AG08395 (cell line): ENCODE results near the gene WDR70.
A peak's percentile ranks its signal among the peaks of the same experiment; 100 is the strongest.
"Not testable (repeated sequence)": the region's sequence is repeated elsewhere in the genome, so short reads cannot be mapped to it uniquely, and the experiment has no call there.

Experiments
- DNase-seq: peaks from one replicate; pipeline ENCODE4 v3.0.0; 2012; ENCODE audit warnings: mixed read lengths, low spot score

Gene WDR70

DNA sequence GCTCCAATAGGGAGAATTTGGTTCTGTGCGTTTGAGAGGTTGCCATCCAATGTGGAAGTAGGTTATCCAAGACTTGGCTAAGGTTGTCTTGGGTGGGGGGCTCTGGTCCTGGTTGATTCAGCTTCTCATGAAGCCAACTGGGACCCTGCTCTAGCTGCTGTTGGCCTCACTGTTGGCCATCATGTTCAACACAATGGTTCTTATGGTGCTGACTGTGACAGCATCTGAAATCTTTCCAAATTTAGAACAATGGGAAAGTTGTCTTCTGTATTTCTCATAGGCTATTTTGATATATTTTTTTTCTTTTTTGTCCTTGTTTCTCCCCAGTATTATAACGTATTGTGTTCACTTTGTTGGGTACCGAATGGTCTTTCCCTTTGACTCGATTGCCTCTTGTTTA lies 388.8 kb downstream of the WDR70 start:
- no peak for DNase-seq

DNA sequence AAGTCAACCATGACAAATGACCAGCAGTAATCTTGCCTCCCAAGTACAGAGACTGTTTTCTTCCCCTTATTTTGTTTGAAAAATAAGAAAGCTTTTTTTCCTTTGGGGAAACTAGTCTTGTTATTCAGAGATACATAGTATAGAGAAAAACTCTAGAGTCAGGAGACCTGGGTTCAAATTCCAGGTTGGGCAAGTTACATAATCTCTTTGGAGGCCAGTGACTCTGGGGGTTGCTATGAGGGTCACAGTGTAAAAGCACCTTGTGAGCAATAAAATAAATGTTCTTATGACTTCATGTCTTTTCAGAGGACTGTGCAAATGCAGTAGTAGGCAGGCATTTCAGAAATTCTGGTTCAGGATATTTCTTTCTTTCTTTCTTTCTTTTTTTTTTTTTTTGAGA lies 389.3 kb downstream of the WDR70 start:
- no peak for DNase-seq

DNA sequence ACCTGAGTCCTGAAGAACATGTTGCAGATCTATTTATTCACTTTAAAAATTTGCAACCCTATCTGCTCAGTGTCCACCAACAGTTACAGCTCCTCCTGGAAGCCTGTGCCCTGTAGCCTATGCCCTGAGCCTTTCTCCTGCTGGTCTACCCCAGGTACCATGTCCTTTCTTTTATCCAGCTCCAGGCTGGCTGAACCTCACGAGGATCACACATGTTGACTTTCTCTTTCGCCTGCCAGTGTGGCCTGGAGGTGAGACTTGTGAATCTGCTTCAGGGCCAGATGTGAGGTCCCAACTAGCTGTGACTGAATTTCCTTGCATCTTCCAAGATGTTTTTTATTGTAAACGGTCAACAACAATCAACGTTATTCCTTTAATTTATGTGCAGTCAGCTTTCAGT lies 390.0 kb downstream of the WDR70 start:
- DNase-seq, result no peak

DNA sequence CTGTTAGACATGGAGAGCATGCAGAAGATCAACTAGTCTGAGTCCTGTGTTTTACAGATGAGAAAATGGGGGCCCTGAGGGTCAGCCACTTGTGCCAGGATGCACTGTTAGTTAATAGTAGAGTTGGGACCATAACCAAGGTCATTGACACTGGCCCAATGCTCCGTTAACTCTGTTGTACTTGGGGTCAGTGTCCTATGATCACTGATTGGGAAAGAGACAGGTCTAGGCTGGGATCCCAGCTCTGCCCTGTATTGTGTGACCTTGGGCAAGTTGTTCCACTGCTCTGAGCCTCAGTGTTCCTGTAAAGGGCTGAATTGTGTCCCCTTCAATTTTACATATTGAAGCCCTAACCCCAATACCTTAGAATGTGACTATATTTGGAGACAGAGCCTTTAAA lies 390.7 kb downstream of the WDR70 start:
- DNase-seq, result no peak

DNA sequence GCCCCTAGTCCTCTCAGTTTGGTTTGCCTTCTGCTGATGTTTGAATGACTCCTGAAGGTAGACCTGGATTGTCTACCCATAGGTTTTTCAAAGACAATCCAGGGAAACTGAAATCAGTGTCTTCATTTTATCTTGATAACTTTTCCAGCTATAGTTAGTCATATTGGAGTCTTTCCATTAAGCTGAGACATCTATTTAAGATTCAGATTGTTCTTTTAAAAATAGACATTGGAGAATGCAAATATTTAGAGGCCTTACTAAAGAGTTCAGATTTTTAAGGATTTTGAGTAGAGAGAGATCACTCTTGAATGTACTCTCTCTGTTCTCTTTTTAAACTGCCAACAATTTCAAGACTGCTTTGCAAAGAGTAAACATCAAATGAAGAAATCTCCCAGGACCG lies 391.7 kb downstream of the WDR70 start:
- no peak for DNase-seq

DNA sequence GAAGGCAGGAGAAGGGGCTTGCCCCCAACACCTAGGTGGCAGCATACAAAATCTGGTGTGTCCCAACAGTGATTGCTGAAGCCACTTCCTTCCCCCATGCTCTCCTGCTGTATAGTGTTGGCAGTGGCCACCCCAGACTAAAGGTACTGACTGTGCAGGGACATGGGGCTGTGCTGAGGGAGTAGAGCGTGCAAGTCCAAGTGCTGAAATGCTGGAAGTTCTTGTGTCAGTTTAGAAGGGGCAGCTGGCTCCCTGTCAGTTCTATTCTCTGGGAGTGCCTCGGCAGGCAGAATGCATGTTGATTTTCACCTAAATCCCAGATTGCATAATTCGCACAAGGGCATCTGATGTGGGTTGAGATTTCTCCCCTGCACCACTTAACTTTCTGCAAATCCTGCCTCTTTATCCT lies 392.1 kb downstream of the WDR70 start:
- no peak for DNase-seq

DNA sequence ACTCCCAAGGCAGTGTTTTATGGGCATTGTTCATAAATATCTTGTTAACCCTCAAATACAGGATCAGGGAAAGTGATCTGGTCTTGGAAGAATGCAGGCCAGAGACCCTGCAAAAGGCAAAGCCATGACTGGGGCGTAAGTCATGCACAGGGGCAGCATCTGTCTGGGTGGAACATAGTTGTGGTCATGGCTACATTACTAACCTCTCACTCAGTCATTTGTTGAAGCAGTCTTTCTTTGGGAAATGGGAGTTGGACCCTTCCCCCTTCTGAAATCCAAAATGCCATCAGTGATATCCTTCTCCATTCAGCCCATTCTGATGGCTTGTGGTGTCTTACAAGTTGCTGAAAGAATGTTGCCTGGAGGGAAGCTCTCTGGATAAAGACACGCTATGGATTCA lies 392.6 kb downstream of the WDR70 start:
- peak; percentile 92 for DNase-seq

DNA sequence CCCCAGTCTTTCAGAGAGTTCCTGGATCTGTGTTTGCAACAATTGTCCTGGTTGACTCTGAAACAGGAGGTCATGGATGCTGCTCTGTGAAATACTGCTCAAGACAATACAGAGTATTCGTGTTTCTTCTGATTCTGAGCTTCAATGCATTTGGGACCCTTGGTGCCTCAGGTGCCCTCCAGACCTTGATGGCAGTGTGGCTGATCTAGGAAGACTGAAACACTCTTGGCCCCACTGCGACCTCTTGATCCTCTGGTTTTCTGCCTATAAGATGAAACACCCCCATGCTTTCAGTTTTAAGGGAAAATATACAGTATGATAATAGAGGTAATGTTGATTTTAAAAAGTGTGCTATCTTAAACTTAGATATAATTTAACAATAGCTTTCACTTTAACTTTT lies 393.1 kb downstream of the WDR70 start:
- DNase-seq, result no peak

DNA sequence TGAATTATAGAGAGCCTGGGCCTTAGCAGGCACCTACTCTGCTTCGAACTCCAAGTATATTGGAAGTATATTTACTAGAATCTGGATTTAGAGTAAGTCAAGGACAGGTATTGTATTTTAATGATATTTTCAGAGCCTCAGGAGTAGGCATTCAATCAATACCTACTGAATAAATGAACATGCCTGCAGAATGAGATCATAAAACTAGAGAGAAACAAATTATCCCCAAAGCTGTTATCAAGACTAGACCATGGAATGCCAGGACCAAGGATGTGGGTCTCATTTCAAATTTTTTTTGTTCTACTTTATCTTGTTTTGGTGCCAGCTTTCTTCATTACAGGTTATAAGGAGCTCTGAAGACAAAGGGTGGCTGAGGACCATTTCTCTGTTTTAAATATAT lies 394.7 kb downstream of the WDR70 start:
- DNase-seq, result no peak

DNA sequence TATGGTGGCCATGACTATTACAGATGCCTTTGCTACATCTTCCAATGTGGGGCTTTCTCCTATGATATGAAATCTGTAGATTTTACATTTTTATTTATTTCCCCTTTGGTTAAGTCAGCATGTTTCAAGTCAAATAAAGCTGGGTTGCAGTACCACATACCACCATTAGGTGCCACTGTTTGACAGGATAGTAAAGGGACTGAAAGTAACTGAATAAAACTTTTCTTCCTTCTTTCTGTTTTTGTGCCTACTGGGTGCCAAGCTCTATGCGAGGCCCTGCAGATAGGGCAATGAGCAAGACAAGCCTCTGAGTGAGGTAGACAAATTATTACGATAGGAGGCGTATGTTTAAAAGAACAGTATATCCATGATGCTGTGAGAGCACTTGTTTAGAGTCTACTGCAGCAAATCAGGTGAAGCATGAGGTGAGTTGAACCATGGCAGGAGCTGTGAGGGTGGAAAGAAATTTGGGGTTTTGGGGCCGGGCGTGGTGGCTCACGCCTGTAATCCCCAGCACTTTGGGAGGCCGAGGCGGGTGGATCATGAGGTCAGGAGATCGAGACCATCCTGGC lies 395.9 kb downstream of the WDR70 start:
- DNase-seq, result no peak

DNA sequence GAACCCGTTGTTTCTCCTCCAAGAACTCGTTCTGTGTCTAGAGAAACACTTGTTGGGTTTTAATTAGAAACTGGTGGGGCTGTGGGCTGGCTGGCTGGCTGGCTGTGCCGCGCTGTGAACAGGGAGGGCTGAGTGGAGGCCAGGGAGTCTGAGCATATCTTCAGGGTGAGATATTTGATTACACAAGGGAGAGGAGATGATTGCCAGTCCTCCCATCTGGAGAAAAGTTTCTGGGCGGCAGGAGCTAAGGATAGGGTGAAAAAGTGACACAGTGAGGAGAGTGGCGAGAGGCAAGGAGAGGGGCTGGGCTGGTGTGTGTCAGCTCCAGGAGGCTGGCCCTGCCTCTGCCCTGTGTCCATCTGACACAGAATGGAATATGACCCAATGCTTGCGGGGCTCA lies 397.7 kb downstream of the WDR70 start:
- DNase-seq, result peak; percentile 94

DNA sequence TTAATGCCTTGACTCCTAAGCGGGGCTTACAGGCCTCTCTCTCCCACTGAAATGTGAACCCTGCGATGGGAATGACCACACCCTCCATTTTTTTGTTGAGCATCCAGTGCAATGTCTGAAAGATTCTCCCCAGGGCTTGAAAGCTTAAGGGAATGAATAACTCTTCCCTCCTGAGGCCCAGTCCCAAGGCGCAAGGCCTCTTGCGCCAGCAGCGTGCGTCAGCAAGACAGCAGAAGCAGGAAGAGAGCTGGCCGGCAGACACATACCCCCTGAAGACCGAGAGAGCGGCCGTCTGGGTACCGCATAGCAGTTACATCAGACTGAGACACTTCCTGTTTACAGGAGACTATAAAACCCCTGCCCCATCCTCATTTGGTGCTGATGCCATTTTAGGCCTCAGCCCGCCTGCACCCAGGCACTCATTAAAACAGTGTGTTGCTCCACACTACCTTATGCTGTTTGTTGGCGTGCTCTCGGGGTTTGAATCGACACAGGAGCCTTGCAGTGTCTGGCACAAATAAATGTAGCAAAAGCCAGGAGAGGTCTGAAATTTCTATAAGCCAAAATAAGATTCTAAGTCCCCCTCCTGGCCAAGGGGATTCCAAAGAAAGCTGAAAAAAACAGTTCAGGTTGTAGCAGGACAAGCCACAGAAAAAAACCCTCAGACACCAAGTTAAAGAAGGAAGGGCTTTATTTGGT lies 398.5 kb downstream of the WDR70 start:
- DNase-seq, result no peak

DNA sequence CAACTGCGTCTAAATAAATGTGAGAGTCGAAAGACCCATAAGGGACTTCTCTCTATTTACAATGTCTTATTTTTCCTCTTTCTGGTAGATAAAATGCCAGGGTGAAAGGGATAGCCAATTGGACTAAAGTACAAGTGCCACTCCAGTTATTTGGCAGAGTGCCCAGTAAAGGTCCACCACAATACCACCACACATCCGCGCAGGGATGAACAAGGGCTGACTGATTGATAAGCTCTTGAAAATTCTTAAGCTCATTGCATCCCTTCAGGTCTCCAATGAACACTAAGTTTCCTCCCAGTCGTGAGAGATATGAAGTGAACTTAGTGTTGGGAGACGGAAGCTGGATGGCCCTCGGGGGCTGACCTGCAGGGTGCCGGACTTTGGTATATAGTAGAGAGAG lies 402.3 kb downstream of the WDR70 start:
- not testable (repeated sequence) for DNase-seq

DNA sequence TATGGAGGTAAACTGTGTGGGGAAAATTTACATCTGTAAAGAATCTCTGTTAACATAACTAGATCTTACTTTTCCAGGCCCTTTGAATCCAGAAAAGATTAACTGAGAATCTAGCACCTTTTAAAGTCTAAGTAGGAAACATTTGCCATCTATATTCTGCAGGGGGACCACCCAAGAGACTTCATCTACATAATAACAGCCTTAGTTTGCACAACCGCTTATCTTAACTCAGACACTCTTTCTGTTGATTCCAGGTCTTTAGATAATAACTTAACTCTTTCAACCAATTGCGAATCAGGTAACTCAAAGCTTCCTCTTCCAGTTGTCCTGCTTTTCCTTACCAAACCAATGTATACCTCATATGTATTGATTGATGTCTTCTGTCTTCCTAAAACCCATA lies 407.3 kb downstream of the WDR70 start:
- no peak for DNase-seq

DNA sequence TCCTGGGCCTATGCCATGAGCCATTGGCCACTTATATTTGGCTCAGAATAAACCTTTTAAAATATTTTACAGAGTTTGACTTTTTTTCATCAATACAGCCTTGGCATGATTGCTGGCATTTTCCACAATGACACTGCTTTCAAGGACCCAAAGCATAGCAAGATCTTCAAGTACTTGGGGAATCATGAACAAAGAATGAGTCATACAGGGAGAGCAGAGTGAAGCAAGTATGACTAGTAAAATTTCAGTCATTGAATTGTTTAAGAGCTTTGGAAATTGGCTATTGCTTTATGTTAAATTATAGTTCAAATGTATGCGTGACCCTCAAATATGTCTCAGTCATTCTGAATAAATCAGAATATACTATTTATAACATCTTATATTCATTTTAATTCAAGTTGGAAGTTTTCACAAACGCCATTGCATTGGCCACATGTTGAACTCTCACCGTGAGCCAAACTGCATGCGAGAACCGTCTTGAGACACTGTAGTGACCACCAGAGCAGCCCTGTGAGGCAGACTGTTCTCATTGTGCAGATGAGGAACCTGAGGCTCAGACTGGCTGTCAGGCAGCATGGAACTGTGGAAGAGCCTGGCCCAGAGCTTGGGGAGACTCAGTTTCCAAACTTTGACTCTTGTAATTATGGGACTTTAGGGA lies 407.9 kb downstream of the WDR70 start:
- peak; percentile 85 for DNase-seq

DNA sequence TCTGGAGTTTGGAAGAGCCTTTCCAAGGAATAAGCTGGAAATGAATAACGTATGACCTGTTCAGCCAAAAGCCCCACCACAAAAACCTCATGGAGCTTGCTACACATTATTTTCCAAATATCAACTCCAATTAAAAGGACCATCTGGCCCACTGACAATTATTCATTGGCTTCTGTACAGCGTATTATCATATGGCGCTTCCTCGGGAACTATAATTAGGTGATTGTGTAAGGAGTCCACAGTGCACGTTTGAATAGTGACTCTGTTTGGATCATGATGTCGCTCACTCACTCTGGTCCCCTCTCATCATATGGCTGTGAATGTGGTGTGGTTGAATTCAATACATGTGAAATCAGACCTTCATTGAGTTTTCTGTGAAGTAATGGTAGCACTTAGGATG lies 408.6 kb downstream of the WDR70 start:
- no peak for DNase-seq

DNA sequence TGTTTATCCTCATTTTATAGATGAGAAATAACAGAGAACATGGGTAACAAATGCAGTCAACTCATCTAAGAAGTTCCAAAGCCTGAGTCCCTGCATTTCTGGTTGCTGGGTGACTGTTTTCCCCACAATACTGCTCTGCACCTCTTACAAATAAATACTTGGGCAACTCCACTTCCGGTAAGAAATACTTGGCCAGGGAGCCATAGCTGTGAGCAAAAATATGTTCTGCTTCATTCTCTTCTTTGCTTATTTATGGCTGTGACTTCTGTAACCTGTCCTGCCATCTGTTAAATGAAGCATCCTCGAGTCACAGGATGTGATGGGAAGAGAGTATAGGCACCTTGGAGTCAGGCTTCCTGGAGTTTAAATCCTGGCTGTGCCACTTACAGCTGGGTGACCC lies 410.9 kb downstream of the WDR70 start:
- peak; percentile 59 for DNase-seq

DNA sequence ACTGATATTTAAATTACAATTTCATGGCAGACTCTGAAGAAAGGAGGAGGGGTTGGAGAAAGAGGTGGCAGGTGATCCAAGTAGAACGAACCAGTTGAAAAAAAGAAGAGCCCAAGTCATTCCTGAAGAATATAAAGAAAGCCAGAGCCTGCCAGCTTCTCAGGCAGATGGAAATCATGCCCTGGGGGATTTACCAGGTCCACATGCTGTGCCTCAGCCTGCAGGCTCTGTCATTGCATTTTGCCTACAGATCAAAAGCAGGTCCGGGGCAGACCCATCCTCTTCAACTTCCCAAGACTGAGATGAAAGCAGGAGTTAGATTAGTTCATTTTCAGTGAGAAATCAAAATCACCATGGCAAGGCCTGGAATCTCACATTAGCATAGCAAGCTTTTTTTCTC lies 412.2 kb downstream of the WDR70 start:
- no peak for DNase-seq

DNA sequence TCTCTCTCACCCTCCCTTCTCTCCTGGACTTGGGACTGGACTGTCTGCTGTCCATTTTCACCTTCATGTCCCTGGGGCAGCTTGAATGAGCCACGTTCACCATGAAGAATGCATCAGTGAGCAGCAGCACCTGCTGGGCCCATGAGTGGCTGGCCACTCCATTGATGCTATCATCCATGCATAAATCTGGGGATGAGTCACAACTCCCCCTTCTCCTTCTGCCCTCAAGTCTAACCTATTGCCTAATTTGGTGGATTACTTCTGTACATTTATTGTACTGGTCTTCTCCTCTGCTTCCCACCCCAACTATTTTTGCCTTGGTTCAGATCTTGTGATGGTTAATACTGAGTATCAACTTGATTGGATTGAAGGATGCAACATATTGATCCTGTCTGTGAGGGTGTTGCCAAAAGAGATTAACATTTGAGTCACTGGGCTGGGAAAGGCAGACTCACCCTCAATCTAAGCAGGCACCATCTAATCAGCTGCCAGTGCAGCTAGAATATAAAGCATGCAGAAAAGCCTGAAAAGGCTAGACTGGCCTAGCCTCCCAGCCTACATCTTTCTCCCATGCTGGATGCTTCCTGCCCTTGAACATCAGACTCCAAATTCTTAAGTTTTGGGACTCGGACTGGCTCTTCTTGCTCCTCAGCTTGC lies 414.0 kb downstream of the WDR70 start:
- DNase-seq, result peak; percentile 66

DNA sequence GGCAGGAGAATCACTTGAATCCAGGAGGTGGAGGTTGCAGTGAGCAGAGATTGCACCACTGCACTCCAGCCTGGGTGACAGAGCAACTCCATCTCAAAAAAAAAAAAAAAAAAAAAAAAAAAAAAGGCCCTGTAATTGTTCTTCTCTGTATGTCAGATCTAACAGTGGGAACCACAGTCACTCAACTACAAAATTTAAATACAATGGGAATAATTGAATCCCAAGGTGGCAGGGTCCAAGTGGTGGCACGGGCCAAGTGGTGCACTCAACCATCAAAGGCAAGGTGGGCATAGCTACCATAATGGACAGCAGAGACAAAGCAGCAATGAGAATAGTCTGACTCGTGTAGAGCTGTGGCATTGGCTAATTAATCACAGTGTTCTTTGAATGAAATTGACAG lies 416.2 kb downstream of the WDR70 start:
- not testable (repeated sequence) for DNase-seq

DNA sequence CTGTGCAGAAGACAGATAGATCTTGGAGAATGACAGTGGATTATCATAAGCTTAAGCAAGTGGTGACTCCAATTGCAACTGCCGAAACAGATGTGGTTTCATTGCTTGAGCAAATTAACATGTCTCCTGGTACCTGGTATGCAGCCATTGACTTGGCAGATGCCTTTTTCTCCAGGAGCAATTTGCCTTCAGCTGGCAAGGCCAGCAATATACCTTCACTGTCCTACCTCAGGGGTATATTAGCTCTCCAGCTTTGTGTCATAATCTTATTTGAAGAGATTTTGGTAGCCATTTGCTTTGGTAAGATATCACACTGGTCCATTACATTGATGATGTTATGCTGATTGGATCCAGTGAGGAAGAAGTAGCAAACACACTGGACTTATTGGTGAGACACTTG lies 417.3 kb downstream of the WDR70 start:
- DNase-seq, result not testable (repeated sequence)

DNA sequence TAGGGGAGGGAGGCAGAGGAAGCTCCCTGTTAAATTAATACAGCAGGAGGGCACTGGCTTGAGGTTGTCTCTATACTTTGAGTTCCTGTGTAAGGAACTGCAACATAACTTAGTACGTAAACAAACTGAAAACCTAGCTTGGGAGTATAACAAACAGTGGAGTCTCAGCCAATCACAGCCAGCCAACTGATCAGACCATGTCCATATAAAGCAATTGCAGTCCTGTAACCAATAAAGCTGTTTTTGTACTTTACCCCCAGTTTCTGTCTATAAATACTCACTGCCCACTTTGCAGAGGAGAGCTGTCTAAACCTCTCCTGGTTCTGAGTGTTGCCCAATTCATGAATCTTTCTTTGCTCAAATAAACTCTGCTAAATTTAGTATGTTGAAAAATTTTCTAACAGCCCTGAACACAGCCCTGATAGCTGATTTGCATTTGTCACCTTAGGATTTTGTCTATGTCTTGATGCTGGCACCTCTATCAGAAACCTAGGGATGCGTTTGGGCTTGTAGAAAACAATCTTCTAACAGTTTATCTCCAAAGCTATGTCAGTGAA lies 420.8 kb downstream of the WDR70 start:
- no peak for DNase-seq

DNA sequence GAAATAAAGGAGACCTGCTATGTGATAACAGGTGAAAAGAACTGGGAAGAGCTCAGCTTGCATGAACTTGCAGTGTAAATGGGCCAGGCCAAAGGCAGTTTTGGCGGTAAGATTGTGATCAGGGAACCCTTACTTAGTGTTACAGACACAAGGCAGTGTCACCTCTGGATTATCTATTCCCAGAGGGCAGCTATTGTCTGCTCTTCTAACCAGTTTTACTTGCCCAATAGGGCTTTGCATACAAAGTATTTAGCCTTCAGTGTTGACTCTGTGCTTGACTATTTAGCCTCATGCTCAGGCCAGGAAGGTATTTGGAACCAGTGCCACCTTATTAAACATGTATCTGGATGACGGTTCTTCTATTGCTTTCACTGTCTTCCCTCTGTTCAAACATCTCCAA lies 422.4 kb downstream of the WDR70 start:
- DNase-seq, result no peak
